HUES64 (cell line): Measurements from ENCODE around the gene AGFG1.

ENCODE experiments used
- H3K27ac ChIP-seq: 2 replicates; pipeline ENCODE4 v1.7.0; 2013; ENCODE audit warnings: low read depth, low read length, inconsistent platforms
- H3K27me3 ChIP-seq: 2 replicates; pipeline ENCODE4 v1.6.1; 2013; ENCODE audit warnings: mild to moderate bottlenecking, low read length; ENCODE audit not compliant: insufficient read depth
- H3K36me3 ChIP-seq: 2 replicates; pipeline ENCODE4 v1.6.1; 2013; ENCODE audit warnings: mild to moderate bottlenecking, low read length; ENCODE audit not compliant: insufficient read depth
- H3K4me1 ChIP-seq: 2 replicates; pipeline ENCODE4 v1.6.1; 2013; ENCODE audit warnings: mild to moderate bottlenecking, low read length, moderate library complexity; ENCODE audit not compliant: insufficient read depth
- H3K4me3 ChIP-seq: 2 replicates; pipeline ENCODE4 v1.5.1; 2013; ENCODE audit warnings: mild to moderate bottlenecking, low read length, moderate library complexity
- H3K9ac ChIP-seq: 2 replicates; pipeline ENCODE4 v1.6.1; 2013; ENCODE audit warnings: mild to moderate bottlenecking, low read depth, low read length
- H3K9me3 ChIP-seq: 2 replicates; pipeline ENCODE4 v1.6.1; 2013; ENCODE audit warnings: low read depth, low read length; ENCODE audit not compliant: insufficient read depth
- WGBS: fragments of 150-250, 120-280 bp; methylation state at CpG from one replicate; pipeline ENCODE4 v1.1.7; 2013; ENCODE audit warnings: missing lambda C conversion rate; 5-methylcytosine and 5-hydroxymethylcytosine counted together

Gene AGFG1

DNA sequence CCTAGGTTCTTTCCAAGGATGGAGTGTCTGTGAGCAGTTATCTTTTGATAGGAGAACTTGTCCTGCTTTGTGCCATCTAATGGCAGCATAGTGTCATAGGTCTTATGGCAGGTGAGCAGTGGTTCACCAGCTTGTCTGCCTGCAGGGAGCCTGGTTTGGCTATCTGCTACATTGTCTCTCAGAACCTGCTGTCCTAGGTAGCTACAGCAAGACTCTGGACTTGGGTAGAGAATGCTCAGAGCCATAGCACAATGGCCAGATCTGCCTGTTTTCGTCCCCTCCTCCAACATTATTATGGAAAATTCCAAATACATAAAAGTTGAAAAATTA lies 28.3 kb downstream of the AGFG1 start:
- Histone ChIP-seq H3K27me3 (no peaks in the 10 kb centered on the region), H3K9me3 (no peaks in the 10 kb centered on the region), H3K9ac (no peak overlapping the region), H3K27ac (no peak overlapping the region), H3K36me3 (peaks cover 15% of the 10 kb centered on the region), H3K4me3 (no peak overlapping the region), H3K4me1 (peaks cover 14% of the 10 kb centered on the region)
- no CpG with 5 or more reads among the region's 1 CpG for WGBS

DNA sequence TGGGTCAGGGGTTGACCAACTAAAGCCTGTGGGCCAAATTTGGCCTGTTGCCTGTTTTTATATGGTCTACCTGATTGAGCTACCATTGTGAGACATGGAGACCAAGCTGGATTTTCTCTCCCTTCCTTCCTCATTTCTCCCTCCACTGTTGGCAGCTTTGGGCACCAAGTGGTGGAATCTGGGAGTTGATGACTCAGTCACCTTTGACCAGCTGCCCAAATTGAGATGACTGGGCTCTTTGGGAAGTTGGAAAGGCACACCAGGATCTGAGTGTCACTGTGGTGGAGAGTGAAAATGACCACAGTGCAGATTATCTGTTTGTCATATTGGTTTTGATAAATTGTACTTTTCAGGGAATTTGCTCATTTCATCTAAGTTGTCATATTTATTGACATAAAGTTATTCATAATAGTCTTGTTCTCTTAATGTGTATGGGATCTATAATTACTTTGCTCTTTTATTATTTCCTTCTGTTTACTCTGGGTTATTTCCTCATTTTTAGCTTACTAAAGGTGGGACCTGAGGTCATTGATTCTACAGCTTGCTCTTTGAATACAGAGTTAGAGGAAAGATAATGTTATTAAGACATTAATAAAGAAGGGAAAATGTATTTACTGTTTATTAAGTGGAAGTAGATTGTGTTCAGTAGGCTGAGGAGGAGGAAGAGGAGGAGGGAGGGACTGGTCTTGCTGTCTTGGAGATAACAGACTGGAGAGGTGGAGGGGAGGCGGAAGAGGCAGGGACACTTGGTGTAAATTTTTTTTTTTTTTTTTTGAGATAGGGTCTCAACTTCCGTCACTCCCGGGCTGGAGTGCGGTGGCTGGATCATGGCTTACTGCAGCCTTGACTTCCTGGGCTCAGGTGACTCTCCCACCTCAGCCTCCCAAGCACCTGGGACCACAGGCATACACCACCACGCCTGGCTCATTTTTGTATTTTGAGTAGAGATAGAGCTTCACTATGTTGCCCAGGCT lies 31.8 kb downstream of the AGFG1 start:
- WGBS, result 87% methylated on average over 5 of the region's 5 CpGs
- H3K4me1 ChIP-seq, result peaks cover 20% of the 10 kb centered on the region; the same call in 1 of the 2 replicates
- peaks cover 8% of the 10 kb centered on the region for H3K36me3 ChIP-seq
- H3K27me3 ChIP-seq, result no peaks in the 10 kb centered on the region
- H3K27ac ChIP-seq, result no peak overlapping the region
- no peaks in the 10 kb centered on the region for H3K9me3 ChIP-seq
- H3K9ac ChIP-seq, result no peak overlapping the region
- H3K4me3 ChIP-seq, result no peak overlapping the region

DNA sequence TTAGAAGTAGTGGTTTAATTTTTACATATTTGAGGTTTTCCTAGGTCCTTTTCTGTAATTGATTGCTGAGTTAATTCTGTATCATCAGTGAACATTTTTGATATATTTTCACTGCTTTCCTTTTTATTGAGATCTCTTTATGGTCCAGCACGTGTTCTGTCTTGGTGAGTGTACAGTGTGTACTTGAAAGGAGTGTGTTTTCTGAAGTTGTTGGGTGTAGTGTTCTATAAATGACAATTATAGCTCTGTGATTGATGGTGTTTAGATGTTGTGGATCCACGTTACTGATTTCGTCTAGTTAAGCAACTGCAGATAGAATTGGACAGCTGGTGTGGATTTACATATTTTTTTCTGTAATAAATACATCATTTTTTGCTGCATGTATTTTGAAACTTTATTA lies 32.7 kb downstream of the AGFG1 start:
- H3K9me3 ChIP-seq, result no peaks in the 10 kb centered on the region
- H3K27ac ChIP-seq, result no peak overlapping the region
- H3K9ac ChIP-seq, result no peak overlapping the region
- H3K4me1 ChIP-seq, result peaks cover 30% of the 10 kb centered on the region
- H3K36me3 ChIP-seq, result peaks cover 6% of the 10 kb centered on the region; the same call in 1 of the 2 replicates
- no peak overlapping the region for H3K4me3 ChIP-seq
- 91% methylated on average over 3 of the region's 3 CpGs for WGBS
- no peaks in the 10 kb centered on the region for H3K27me3 ChIP-seq

DNA sequence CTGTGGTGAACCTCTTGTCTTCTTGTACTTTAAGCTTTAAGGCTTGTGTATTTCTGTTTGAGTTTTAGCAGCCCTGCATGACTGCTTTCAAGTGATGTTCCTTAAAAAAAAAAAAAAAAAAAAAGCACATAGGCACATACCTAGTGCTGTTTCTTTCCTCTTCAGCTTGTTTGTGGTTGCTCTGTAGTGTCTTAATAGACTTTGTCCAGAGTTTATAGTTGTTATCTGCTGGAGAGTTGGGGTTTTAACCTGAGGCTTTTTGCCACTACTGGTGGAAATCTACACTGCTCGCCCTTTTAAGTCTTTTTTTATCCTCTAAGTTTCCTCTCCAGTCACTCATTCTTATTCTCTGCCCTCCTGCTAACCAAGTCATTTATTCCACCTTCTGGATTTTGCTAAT lies 34.5 kb downstream of the AGFG1 start:
- Histone ChIP-seq H3K27me3 (no peaks in the 10 kb centered on the region), H3K9me3 (no peaks in the 10 kb centered on the region), H3K9ac (no peak overlapping the region), H3K4me3 (no peak overlapping the region), H3K4me1 (peaks cover 46% of the 10 kb centered on the region), H3K27ac (no peak overlapping the region), H3K36me3 (no peaks in the 10 kb centered on the region)
- WGBS, result 77% methylated on average over 1 of the region's 1 CpG

DNA sequence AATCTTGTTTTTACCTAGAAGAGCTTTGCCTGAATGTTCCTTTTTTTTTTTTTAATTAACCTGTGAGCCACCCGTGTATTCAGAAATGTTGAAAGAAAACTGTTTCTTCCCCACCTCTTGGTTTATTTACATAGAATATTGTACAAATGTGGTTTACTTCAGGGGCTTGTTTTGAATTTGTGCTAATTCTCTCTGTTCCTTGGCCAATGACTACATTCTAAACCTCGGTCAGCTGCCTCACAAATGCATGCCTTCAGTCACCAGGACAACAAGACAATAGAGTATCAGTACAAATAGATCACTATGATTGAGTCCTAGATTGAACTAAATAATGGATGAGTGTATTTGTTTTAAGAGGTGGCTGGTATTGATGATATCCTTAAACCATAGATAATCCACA lies 36.0 kb downstream of the AGFG1 start:
- H3K27ac ChIP-seq, result no peak overlapping the region
- H3K9ac ChIP-seq, result no peak overlapping the region
- no peaks in the 10 kb centered on the region for H3K36me3 ChIP-seq
- peaks cover 55% of the 10 kb centered on the region for H3K4me1 ChIP-seq
- 70% methylated on average over 1 of the region's 2 CpGs for WGBS
- H3K27me3 ChIP-seq, result no peaks in the 10 kb centered on the region
- no peaks in the 10 kb centered on the region for H3K9me3 ChIP-seq
- H3K4me3 ChIP-seq, result no peak overlapping the region

DNA sequence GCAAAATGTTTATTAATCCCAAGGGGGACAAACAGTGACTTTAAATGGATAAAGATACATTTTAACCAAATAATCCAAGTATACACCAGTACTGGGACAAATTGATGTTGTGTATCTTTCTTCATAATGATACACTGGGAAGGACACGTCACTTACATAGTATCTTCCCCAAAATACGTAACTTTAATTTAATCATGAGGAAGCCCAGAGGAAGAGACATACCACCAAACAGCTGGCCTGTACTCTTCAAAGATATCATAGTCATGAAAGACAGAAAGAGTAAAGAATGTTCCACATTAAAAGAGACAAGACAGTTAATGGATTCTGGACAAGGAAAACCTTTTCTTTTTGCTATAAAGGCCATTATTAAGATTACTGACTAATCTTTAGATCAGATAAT lies 37.1 kb downstream of the AGFG1 start:
- Histone ChIP-seq H3K9ac (no peak overlapping the region), H3K27me3 (no peaks in the 10 kb centered on the region), H3K27ac (no peak overlapping the region), H3K9me3 (no peaks in the 10 kb centered on the region), H3K36me3 (no peaks in the 10 kb centered on the region), H3K4me1 (peaks cover 59% of the 10 kb centered on the region), H3K4me3 (no peak overlapping the region)
- WGBS, result 100% methylated on average over 2 of the region's 2 CpGs

DNA sequence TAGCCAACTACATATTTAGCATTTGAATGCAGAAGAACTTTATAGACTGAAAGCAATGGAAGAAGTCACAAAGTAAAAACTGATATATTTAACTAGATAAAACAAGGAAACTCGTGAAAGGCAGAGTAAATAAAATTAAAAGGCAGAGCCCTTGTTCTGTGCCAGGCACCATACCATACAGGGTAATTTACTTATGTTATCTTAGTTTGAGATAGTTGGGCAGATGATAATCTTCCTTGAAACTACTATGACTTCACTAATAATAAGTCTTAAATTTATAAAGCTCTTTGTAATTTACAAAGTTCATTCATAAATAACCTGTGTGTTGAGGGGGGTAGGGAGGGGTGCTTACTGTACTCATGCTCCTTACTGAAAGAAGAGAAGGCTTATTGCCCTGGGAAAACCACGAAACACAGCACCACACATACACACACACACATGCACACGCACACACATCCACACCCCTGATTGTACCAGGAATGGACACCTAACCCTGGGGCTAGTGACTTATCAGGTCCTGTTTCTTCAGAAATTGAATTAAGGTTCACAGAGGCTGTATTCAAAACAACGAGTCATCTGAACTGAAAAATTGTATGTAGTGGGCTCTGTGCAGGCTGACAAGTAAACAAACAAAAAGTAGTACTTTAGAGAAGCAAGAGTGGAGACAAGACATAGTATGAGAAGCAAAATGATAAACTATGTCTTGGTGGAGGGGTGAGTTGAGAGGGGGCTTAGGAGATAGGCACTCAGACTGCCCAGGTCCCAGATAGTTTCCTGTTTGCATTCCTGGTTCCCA lies 38.1 kb downstream of the AGFG1 start:
- Histone ChIP-seq H3K36me3 (no peaks in the 10 kb centered on the region), H3K4me3 (no peak overlapping the region), H3K27me3 (no peaks in the 10 kb centered on the region), H3K9me3 (no peaks in the 10 kb centered on the region), H3K4me1 (peaks cover 65% of the 10 kb centered on the region), H3K27ac (peak overlapping the region; percentile 7; the same call in 1 of the 2 replicates), H3K9ac (no peak overlapping the region)
- WGBS, result 72% methylated on average over 4 of the region's 4 CpGs

DNA sequence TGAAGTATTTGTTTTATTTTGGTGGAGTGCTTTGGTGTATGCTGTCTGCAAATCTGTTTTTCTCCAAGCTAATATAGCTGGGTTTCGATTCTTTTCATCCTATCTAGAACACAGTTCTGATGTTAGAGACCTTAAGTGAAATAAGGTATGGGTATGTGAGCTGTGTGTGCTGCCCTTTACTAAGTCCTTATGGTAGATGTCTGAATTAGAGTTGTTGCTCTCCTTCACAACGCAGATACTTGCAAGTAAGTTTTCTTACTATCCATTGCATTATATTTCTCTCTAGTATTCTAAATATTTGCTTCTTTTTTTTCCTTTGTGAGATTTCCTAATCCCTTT lies 38.6 kb downstream of the AGFG1 start:
- peaks cover 67% of the 10 kb centered on the region for H3K4me1 ChIP-seq
- H3K27me3 ChIP-seq, result no peaks in the 10 kb centered on the region
- 100% methylated on average over 1 of the region's 2 CpGs for WGBS
- no peak overlapping the region for H3K4me3 ChIP-seq
- H3K9me3 ChIP-seq, result no peaks in the 10 kb centered on the region
- no peak overlapping the region for H3K9ac ChIP-seq
- no peak overlapping the region for H3K27ac ChIP-seq
- no peaks in the 10 kb centered on the region for H3K36me3 ChIP-seq

DNA sequence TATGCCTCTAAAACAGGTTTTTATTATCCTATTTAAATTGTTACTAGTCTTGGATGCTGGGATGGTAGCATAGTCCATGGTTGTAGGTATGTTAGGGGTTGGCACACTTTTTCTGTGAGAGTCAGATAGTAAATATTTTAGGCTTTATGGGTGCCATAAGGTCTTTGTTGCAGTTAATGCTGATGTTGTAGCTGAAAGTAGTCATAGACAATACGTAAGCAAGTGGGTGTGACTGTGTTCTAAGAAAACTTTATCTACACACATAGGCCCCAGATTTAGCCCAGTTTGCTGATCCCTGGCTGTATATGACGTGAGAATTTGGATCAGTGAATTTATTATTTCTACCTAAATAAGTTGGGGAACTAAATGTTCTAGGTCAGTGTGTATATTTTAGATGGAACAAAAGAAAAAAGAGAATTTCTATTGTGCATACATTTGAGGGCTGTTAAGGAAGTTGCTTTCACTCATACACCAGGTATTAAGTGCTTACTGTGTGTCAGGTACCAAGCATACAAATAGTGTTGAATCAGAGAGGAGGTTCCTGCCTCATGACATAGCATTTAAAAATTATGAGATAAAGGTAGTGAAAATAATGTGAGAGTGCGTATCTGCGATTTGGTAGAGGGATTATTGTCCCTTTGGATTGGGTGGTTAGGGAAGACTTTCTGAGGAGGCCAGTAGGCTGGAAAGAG lies 39.4 kb downstream of the AGFG1 start:
- no peak overlapping the region for H3K27ac ChIP-seq
- H3K9ac ChIP-seq, result no peak overlapping the region
- peaks cover 69% of the 10 kb centered on the region for H3K4me1 ChIP-seq
- H3K4me3 ChIP-seq, result no peak overlapping the region
- 96% methylated on average over 3 of the region's 4 CpGs for WGBS
- H3K36me3 ChIP-seq, result no peaks in the 10 kb centered on the region
- H3K9me3 ChIP-seq, result no peaks in the 10 kb centered on the region
- no peaks in the 10 kb centered on the region for H3K27me3 ChIP-seq

DNA sequence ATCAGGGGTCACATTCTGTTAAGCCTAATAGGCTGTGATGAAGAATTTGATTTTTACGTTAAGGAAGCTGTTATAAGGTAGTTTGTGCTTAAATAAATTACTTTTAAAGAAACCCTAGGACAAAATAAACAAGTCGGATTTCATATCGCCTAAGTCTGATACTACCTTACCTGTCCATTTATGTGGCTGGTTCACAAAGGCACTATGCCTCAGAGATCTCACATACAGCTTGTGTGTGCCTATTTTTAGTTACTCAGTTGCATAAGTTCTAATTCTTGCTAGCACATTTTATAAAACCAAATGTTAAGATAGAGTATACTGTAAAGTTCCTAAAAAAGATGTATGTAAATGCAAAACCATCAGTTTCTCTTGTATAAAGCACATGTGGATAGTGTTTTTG lies 40.0 kb downstream of the AGFG1 start:
- Histone ChIP-seq H3K27ac (no peak overlapping the region), H3K9me3 (no peaks in the 10 kb centered on the region), H3K4me3 (no peak overlapping the region), H3K4me1 (peaks cover 66% of the 10 kb centered on the region), H3K27me3 (no peaks in the 10 kb centered on the region), H3K36me3 (no peaks in the 10 kb centered on the region), H3K9ac (no peak overlapping the region)
- 100% methylated on average over 3 of the region's 3 CpGs for WGBS

DNA sequence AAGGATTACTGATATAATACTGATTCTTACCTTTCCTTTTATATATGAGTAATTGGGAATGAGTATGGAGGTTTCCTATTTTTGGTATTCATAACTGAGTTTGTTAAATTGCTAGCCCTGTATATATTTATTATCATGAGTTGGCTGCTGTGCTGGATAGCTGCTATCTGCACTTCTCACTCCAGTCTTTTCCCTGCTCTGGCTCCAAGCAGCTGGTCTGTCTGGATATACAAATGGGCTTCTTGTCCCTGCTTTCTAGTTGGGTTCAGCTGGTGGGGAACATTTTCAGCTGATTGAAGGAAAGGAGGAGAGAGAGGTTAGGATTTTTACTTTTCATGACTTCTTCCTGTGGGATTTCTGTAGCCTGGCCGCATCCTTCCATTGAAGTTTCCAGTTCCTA lies 41.2 kb downstream of the AGFG1 start:
- Histone ChIP-seq H3K27ac (no peak overlapping the region; the same call in 1 of the 2 replicates), H3K9ac (no peak overlapping the region), H3K9me3 (no peaks in the 10 kb centered on the region), H3K36me3 (no peaks in the 10 kb centered on the region), H3K4me1 (peaks cover 60% of the 10 kb centered on the region), H3K27me3 (no peaks in the 10 kb centered on the region), H3K4me3 (no peak overlapping the region)
- 96% methylated on average over 1 of the region's 1 CpG for WGBS
